HG03575 (cell line): ENCODE data around the gene UBR2.
"Not testable (repeated sequence)": the region's sequence is repeated elsewhere in the genome, so short reads cannot be mapped to it uniquely, and the experiment has no call there.

Source experiments
- ATAC-seq: cut with Tn5 transposase; IDR thresholded peaks from one replicate; pipeline ENCODE4 v1.9.1; 2021; ENCODE audit not compliant: unreplicated experiment, insufficient number of reproducible peaks, low FRiP score; ENCODE audit errors: extremely low read depth

UBR2 gene

GRCh38 chr6:42710316-42710715, 146.5 kb downstream of the UBR2 start:
- ATAC-seq = no peak

- no peak for ATAC-seq
Observed at GRCh38 chr6:42711930-42712329, 148.1 kb downstream of the UBR2 start.

DNA sequence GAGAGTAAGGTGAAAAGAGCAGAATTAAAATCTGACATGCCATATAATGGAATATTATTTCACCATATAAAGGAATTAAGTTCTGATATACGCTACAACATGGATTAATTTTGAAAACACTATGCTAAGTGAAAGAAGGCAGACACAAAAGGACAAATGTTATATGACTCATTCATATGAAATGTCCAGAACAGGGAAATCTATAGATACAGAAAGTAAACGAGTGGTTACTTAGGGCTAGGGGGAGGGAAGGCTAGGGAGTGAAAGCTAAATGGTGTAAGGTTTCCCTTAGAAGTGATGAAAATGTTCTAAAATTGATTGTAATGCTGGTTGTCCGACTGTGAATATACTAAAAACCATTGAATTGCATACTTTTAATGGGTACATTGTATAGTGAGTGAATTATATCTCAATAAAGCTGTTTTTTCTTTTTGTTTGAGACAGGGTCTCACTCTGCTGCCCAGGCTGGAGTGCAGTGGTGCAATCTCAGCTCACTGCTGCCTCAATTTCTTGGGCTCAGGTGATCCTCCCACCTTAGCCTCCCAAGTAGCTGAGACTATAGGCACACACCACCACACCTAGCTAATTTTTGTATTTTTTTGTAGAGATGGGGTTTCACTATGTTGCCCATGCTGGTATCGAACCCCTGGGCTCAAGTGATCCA, 150.4 kb downstream of the UBR2 start:
- no peak for ATAC-seq

- ATAC-seq = no peak
Observed at GRCh38 chr6:42715871-42716270, 152.0 kb downstream of the UBR2 start.

DNA sequence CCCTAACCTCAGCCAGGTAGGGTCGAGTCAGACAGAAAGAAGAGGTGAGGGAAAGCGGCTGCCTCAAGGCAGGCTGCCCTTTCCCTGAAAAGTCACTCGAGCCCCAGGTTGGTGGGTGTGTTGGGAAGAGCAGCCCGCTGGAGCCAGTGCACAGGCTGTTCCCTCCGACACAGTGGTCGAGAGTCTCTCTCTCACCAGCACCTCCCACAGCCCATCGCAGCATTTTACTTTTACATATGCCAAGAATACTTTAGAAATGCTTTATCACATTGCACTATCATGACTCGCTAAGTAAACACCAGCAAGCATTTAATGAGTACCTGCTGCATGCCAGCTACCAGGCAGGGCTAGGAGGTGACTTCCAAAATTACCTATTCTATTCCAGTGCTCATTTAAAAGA, 156.9 kb downstream of the UBR2 start:
- ATAC-seq = no peak

DNA sequence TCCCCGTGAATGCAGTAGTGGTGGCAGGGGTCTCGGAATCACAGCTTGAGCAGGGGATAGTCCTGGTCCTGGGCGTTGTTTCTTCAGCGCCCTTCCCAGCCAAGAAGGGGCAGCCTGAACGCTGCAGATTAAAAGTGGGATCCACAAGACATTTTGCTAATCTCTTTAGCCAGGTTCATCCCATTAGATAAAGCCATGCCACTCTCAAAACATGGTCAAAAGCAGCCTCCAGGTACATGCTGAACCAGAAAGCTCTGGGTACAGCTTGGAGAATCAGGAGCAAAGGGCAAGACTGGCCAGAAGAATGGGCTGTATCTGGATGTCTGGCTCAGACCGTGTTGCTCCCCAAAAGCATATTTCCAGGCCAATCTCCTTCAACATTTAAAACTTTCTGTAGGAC, 158.7 kb downstream of the UBR2 start, which contains the start of gene PRPH2:
PRPH2 (minus strand) TSS at position 101 of the 400 bp plus-strand sequence. CDS start 263 bp downstream, outside the sequence.
- ATAC-seq = no peak

DNA sequence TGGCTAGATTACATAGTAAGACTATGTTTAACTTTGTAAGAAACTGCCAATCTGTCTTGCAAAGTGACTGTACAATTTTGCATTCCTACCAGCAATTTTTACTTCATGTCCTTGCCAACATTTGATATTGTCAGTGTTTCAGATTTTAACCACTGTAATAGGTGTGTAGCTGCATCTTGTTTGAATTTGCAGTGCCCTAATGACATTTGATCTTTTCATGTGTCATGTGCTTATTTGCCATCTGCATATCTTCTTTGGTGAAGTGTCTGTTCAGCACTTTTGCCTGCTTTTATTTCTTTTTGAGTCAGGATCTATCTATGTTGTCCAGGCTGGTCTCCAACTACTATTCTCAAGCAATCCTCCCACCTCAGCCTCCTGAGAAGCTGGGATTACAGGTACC, 161.0 kb downstream of the UBR2 start:
- no peak for ATAC-seq

DNA sequence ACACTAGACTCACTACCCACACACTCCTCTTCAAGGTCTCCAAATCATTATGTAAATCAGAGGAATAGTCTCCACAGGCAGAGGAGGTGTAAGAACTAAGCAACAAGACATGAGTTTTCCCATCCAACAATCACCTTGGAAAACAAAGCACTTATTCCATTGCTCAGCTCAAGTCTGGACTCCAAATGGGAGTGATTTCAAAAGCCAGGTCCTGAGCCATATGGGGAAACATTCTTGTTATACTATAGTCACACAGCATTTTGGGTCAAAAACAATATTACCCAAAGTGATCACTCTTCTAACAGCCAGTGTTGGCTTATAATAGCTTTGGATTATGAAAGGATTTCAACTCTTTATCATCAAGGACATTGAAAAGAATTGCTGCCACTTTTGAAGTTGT, 162.2 kb downstream of the UBR2 start:
- ATAC-seq = no peak

DNA sequence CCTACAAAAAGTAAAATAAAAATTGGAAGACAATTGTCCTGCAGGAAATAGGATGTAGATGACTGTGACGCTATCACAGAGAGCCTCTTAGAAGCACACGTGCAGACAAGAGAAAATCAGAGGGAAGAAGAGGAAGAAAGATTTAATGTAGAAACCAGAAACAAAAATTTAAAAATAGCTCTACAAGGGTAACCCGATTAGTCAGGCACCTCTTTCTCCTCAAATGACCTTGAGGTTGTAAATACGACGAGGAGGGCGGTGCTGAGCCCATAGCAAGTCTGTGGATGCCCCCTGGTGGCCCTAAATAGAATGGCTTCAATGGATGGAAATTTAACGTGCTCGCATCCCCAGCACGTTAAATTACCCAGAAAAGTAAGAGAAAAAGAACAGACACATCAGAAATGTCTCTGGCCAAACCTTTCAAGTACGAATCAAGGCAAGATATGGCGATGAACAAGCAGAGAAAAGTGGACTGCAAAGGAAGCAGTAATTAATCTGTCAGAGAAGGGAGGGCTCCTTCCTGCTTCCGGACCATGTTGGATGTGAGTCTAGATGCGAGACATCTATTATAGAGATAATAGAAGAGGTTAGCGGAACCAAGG, 162.8 kb downstream of the UBR2 start:
- no peak for ATAC-seq

GRCh38 chr6:42727087-42727611, 163.3 kb downstream of the UBR2 start:
- ATAC-seq = no peak

DNA sequence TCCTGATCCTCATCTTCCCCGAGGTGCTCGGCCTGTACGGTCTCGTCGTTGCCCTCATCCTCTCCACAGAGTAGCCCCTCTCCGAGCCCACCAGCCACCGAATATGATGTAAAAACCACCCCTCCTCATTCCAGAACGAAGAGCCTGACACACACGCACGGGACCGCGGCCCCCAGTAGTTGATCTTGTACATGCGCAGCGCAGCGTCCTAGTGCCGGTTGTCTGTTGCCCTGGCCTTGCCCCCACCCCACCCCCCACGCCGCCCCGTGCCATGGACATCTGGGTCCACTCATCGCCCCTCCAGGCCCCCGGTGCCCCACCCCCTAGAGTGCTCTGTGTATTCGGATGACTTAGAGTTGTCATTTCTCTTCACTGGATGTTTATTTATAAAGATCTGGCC, 163.8 kb downstream of the UBR2 start:
- ATAC-seq = no peak

DNA sequence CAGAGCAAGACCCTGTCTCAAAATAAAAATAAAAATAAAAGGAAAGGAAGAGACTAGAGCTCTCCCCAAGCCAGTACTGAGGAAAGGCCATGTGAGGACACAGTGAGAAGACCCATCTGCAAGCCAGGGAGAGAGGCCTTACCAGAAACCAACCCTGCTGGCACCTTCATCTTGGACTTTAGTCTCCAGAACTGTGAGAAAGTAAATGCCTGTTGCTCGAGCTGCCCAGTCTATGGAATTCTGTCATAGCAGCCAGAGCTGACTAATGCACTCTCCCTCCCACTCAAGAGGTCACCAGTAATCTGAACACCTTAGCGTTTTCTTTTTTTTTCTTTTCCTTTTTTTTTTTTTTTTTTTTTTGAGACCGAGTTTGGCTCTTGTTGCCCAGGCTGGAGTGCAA, 165.9 kb downstream of the UBR2 start:
- no peak for ATAC-seq

DNA sequence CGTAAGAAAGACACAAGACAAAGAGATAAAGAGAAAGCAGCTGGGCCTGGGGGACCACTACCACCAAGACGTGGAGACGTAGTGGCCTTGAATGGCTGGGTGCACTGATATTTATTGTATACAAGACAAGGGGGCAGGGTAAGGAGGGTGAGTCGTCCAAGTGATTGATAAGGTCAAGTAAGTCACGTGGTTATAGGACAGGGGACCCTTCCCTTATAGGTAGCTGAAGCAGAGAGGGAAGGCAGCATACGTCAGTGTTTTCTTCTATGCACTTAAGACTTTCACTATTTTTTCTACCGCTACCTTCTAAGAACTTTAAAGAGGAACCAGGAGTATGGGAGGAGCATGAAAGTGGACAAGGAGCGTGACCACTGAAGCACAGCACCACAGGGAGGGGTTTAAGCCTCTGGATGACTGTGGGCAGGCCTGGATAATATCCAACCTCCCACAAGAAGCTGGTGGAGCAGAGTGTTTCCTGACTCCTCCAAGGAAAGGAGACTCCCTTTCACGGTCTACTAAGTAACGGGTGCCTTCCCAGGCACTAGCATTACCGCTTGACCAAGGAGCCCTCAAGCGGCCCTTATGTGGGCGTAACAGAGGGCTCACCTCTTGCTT, 170.1 kb downstream of the UBR2 start:
- not testable (repeated sequence) for ATAC-seq

- no peak for ATAC-seq
Observed at GRCh38 chr6:42735976-42736375, 172.1 kb downstream of the UBR2 start.

- ATAC-seq = no peak
Observed at GRCh38 chr6:42740725-42741124, 176.9 kb downstream of the UBR2 start.

DNA sequence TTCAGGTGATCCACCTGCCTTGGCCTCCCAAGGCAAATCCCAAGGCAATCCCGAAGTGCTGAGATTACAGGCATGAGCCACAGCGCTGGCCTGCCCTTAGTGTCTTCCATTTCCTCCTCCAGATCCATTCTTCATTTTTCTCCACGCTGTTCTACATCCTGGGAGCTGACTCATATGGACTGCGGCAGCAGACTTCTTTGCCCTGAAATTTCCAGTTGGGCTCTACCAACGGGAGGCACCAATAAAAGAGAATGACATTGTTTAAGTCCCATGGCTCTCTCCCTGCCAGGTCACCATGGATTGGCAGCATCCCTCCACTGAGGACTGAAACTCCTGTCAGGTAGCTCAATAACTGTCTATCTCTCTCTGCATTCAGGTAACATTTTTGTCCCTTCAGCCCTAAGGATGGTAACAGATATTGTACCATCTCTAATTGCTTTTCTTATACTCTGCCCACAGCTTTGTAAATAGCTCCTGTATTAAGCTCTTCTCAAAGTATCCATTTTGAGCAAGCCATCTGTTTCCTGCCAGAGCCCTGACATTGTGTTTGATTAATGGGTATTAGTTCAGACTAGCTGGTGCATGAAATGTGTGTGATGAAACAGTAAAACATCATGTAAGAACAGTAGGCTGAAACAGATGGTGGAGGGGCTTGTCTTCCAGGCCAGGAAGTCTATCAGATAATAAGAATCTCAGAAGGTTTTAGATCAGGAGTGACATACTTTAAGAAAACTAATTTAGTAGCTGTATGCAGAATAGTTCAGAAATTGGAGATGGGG, 178.5 kb downstream of the UBR2 start:
- ATAC-seq = no peak
